HCT116 (cell line): ENCODE measurements around the gene FCHSD2.

Source experiments
- ELF1 ChIP-seq: IDR thresholded peaks from 2 replicates; pipeline ENCODE4 v1.6.1; 2012; ENCODE audit warnings: low read depth, borderline replicate concordance
- EZH2 ChIP-seq: fragments of 200-600 bp; sonication (generic); IDR thresholded peaks from 2 replicates; pipeline ENCODE4 v1.6.1; 2017; ENCODE audit warnings: antibody characterized with exemption, mixed run types
- EZH2phosphoT487 ChIP-seq: fragments of 200-600 bp; IDR thresholded peaks from 2 replicates; pipeline ENCODE4 v1.6.1; 2018; ENCODE audit warnings: antibody characterized with exemption, borderline replicate concordance
- POLR2A ChIP-seq: IDR thresholded peaks from 2 replicates; pipeline ENCODE4 v1.7.0; 2011; ENCODE audit warnings: borderline replicate concordance; ENCODE audit not compliant: insufficient read depth, insufficient read length; ENCODE audit errors: extremely low read depth
- TF ChIP-seq, protein P1 (sequence below), 3 experiments: fragments of 200-600 bp in 1 of 3; sonication (generic) in 1 of 3; IDR thresholded peaks in 2 of 3; conservative IDR thresholded peaks in 1 of 3; 2 replicates each; pipeline ENCODE4 v1.5.1; 2012 to 2017; ENCODE audit warnings: low read depth in 2 of 3, low read length in 2 of 3, antibody characterized with exemption in 1 of 3, borderline replicate concordance in 1 of 3, control low read depth in 1 of 3, mild to moderate bottlenecking in 1 of 3, mixed read lengths in 1 of 3, mixed run types in 1 of 3, moderate library complexity in 1 of 3; ENCODE audit not compliant: insufficient read depth in 1 of 3

DNA sequence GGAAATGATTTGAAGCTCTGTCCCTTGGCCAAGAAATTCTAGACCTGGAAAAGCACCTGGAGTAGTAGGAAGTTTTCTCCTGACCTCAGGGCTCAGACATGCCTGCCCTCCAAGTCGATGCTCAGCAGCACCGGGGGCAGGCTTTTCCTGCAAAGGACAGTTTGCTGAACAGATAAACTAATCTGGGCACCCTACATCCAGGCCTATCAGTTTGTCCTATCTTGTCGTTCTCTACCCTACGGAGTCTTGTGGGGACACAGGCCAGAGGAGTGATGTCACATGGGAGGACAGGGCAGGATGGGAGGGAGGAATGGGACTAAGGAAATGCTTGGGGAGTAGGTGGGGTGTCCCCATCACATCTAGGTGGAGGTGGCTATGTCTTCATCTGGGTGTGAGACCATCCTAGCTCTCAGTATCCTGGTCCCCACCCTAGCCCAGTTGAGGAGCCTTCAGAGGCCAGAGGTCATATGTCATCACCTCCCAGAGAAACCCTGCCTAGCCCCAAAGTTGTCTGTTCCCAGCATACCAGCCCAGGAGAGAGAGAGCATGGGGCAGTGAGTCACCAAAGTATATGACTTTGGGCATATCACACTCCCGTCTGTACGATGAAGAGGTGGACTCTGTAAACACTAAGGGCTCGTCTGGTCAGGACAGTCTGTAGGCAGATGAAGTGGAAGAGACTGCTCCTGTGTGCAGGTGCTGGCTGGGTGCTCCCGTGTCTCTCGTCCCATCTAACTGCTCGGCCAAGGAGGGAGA lies 18.1 kb upstream of the FCHSD2 start:
- TF ChIP-seq, protein P1, sequence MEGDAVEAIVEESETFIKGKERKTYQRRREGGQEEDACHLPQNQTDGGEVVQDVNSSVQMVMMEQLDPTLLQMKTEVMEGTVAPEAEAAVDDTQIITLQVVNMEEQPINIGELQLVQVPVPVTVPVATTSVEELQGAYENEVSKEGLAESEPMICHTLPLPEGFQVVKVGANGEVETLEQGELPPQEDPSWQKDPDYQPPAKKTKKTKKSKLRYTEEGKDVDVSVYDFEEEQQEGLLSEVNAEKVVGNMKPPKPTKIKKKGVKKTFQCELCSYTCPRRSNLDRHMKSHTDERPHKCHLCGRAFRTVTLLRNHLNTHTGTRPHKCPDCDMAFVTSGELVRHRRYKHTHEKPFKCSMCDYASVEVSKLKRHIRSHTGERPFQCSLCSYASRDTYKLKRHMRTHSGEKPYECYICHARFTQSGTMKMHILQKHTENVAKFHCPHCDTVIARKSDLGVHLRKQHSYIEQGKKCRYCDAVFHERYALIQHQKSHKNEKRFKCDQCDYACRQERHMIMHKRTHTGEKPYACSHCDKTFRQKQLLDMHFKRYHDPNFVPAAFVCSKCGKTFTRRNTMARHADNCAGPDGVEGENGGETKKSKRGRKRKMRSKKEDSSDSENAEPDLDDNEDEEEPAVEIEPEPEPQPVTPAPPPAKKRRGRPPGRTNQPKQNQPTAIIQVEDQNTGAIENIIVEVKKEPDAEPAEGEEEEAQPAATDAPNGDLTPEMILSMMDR (IDR thresholded peaks at IDR 0.05 in 2 of 3, conservative IDR thresholded peaks at IDR 0.05 in 1 of 3; ENCODE audit: borderline replicate concordance in 1 of 3, insufficient read depth in 1 of 3, low read depth in 2 of 3, low read length in 2 of 3): no peak
- TF ChIP-seq EZH2phosphoT487 (no peak), POLR2A (no peak), ELF1 (no peak), EZH2 (no peak)
